GM12878 (cell line): Measurements from ENCODE around the gene RBMS3. TPM values are rescaled to one million over a fixed set of nuclear protein-coding genes. Genes with fewer than 3 reads are reported as not detected.

Experiments used
- EED ChIP-seq: sonication (generic); IDR thresholded peaks from 2 replicates; pipeline ENCODE4 v1.6.1; 2016; ENCODE audit warnings: antibody characterized with exemption, low read depth
- GABPA ChIP-seq: IDR thresholded peaks from 2 replicates; pipeline ENCODE4 v1.6.1; 2014; ENCODE audit warnings: antibody characterized with exemption, low read depth, mild to moderate bottlenecking, inconsistent platforms
- MLLT1 ChIP-seq: fragments of 450-650 bp; IDR thresholded peaks from 2 replicates; pipeline ENCODE4 v1.6.1; 2016; ENCODE audit warnings: mild to moderate bottlenecking
- PRDM15 ChIP-seq: fragments of 450-650 bp; formaldehyde crosslinking; IDR thresholded peaks from 2 replicates; pipeline ENCODE4 v1.4.0; 2020; ENCODE audit warnings: mild to moderate bottlenecking, moderate library complexity
- RFX5 ChIP-seq: IDR thresholded peaks from 2 replicates; pipeline ENCODE4 v1.6.1; 2011; ENCODE audit warnings: low read depth, low read length, improper control_type of control experiment
- RUNX3 ChIP-seq: IDR thresholded peaks from 2 replicates; pipeline ENCODE4 v1.6.1; 2012; ENCODE audit warnings: low read length, inconsistent platforms
- SKIL ChIP-seq: fragments of 450-650 bp; IDR thresholded peaks from 2 replicates; pipeline ENCODE4 v1.6.1; 2017; ENCODE audit warnings: mild to moderate bottlenecking, low read depth, inconsistent platforms; ENCODE audit not compliant: poor library complexity, severe bottlenecking
- TBL1XR1 ChIP-seq: IDR thresholded peaks from 2 replicates; pipeline ENCODE4 v1.6.1; 2012; ENCODE audit warnings: low read depth, low read length, improper control_type of control experiment
- USF2 ChIP-seq: IDR thresholded peaks from 2 replicates; pipeline ENCODE4 v1.6.1; 2011; ENCODE audit warnings: low read depth, low read length, improper control_type of control experiment, borderline replicate concordance
- ZBTB40 ChIP-seq: fragments of 450-650 bp; IDR thresholded peaks from 2 replicates; pipeline ENCODE4 v1.6.1; 2016; ENCODE audit warnings: mild to moderate bottlenecking, moderate library complexity, borderline replicate concordance
- polyA plus RNA-seq, 11 experiments: library from polyadenylated mRNA; depleted of rRNA in 4 of 11; unstranded in 6 of 11; stranded (reverse) in 5 of 11; fragments of >200 nt; fragmentation: Nextera tagmentation in 4 of 11; fragmentation: Illumina TruSeq in 1 of 11; extraction: Ambion mirVana in 4 of 11; extraction: Trizol in 1 of 11; gene quantifications; 1 replicate in 1 of 11; 2 replicates in 10 of 11; pipeline versions ENCODE4 v1.2.1 to v1.2.3, GENCODE V29; 2011 to 2016; ENCODE audit warnings: inconsistent platforms in 2 of 11, missing spikeins in 2 of 11, low read depth in 1 of 11
- total RNA-seq, 4 experiments: library from RNA; depleted of rRNA in 3 of 4; stranded (reverse); fragments of >200 nt in 3 of 4; fragmentation: Illumina TruSeq in 1 of 4; extraction: Trizol in 1 of 4; gene quantifications; 2 replicates each; pipeline versions ENCODE4 v1.2.1 to v1.2.3, GENCODE V29; 2013 to 2021

RBMS3 gene
- total and polyA plus RNA-seq, 10 of the 15 experiments (the other 5 are each of a cell fraction or from before 2014, with no cell fraction given), result 0.79 to 4.7 (median 3.1) TPM

- TF ChIP-seq RUNX3, result no peak
- no peak for TF ChIP-seq GABPA
- TF ChIP-seq ZBTB40, result no peak
- no peak for TF ChIP-seq USF2
- no peak for TF ChIP-seq SKIL
- no peak for TF ChIP-seq EED
- no peak for TF ChIP-seq RFX5
- no peak for TF ChIP-seq MLLT1
- no peak for TF ChIP-seq PRDM15 (CRISPR knock-in tag)
- no peak for TF ChIP-seq TBL1XR1
Measured at GRCh38 chr3:29581311-29581710, 300.4 kb downstream of the RBMS3 start (continued).
